GM19043 (cell line): ENCODE results near the gene GALNT17.
"Not testable (repeated sequence)": the region's sequence is repeated elsewhere in the genome, so short reads cannot be mapped to it uniquely, and the experiment has no call there.

Experiments
- ATAC-seq: cut with Tn5 transposase; IDR thresholded peaks from one replicate; pipeline ENCODE4 v1.9.1; 2021; ENCODE audit warnings: low read depth; ENCODE audit not compliant: unreplicated experiment

Gene GALNT17

DNA sequence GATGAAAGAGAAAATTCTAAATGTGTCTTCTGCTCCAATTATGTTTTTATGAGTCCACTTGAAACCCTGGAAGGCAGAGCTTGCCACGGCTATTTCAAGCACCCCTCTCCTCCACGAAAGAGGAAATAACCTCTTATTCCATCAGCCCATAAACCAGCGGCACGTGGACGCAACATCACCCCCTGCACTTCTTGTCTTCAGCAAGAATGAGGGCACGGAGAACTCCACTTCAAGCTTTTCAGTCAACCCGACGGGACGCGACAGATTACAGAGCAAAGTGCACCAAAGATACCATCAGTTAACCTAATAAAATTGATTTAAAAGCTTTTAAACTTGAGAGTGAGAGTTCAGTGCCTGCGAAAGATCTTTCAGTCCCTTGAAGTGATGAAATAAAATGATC lies 406.3 kb downstream of the GALNT17 start:
- ATAC-seq, result no peak

DNA sequence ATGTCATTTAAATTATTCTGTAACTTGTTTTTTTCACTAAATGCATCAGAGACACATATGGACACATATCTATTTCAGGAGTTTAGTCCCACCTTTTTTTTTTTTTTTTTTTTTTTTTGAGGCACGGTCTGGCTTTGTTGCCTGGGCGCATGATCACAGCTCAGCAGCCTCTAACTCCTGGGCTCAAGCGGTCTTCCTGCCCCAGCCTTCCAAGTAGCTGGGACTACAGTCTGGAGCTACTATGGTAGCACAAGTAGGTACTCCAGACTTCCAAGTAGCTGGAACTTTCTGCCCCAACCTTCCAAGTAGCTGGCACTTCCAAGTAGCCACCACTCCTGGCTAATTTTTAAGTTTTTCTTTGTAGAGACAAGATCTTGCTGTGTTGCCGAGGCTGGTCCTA lies 407.7 kb downstream of the GALNT17 start:
- ATAC-seq, result no peak

DNA sequence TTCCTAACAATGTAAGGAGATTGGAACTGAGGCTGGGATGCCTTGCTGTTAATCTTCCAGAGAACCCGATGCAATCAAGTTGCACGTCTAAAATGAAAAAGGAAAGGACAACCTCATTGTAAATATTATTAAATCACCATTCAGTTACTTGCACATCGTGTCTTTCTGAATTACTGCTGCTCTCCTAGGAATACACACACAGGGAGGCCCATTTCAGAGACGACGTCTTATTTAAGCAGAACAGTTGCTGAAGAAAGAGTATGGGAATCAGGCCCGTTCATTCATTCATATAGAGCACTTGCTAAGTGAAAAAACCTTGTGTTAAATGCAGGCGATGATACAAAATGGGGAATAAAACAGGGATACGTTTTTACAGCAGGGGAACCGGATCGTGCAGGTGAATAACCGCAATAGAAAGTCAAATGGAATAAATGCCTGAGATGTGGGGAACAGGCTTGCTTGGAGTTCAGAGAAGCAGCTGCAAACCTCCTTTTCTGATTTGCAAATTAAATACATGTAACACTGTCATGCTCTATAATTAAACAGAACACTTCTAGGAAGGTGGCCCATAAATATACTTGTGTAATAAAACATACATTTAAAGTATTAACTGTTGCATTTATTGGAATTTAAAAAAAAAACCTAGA lies 409.9 kb downstream of the GALNT17 start:
- ATAC-seq, result no peak

DNA sequence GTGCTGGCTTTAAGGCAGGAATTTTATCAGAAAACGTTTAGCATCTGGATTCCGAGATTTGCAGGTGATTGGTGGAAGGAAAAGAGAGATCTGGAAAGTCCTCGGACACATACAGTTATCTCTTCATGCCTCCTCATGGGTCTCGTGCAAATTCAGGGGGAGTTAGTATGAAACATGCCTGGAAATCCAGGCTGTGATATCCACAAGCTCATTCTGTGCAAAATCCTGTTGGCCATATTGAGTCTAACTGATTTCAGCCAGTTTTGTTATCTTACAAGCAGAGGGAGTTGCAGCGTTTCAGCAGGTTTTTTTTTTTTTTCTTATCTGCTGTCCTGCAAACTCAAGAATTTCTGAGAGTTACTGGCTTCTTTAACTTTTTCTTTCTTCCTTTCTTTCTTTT lies 411.5 kb downstream of the GALNT17 start:
- ATAC-seq, result no peak

DNA sequence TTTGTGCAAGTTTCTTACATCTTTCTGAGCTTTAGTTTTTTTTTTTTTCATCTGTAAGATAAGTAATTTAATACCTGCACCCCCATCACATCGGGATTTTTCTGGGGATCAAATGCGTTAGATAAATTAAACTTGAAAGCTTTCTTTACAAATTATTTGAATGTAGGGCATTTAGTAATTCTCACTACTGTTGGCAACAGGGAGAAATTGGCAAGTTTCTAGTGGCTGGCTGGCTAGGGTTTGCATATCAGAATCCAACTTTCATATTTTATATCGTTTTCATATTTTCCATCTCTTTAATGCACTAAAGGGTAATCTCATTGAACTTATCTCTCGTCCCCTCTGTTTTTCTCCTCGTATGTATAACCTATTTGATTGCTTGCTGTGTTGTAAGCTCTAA lies 412.9 kb downstream of the GALNT17 start:
- no peak for ATAC-seq

DNA sequence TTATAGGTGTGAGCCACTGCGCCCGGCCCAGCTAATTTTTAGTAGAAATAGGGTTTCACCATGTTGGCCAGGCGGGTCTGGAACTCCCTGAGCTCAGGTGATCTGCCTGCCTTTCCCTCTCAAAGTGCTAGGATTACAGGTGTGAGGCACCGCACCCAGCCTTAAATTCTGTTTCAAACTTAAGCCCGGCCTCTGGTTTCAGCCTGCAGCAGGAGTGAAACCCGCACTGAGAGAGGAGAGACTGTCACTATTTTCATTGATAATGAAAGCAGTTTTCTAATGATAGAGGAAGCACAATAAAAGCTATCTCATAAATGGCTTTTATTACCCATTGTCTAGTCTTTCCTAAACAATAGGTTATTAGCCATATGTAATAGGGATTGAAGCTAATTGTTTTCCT lies 415.5 kb downstream of the GALNT17 start:
- no peak for ATAC-seq

DNA sequence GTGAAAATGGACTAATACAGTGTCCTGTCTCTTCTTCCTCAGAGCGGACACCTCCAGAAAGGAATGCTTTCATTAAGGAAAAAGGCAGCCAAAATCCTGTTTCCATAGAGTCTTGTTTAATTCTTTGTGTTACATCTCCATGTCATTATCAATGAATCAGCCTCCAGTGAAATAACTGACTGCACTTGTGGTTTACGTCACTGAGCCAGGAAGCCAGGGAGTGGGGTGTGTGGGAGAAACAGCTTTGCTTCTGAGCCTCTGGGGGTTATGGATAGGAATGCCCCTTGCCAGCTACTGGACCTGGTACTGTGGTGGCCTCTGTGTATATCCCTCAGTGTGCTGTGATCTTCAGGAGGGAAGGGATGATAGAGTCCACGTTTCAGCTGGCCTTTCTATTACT lies 416.8 kb downstream of the GALNT17 start:
- no peak for ATAC-seq

DNA sequence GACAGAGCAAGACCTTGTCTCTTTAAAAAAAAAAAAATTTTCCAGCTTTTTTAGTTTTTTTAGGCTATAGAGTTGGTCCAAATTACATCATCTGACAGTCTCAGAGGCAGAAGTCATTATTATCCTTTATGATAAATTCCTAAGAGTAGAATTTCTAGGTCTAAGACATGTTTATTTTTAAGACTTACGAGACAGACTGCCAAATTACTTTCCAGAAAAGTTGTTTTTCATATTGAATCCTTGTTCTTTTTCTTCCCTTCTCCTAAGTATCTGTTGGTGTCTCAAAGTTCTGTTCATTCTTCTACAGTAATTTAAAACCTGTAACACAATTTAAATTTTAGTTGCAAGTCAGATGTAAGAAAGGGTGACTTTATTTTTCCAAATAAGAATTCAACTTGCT lies 421.4 kb downstream of the GALNT17 start:
- ATAC-seq, result no peak

DNA sequence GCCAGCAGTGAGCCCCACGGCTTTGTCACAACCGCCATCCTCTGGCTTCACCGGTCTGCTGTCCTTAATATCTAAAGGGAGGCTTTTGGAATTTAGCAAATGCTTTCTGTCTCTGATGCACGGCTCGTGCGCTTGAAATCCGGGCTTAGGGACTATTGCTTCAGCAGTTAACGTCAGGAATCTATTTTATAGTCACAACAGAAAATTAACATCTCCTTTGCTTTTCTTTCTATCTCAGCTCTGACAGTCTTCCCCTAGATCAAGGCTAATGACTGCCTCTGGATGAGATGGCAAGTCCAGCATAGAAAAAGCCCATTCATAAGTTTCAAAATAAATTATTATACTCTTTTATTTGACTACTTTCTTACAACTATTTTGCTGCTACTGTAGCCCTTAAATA lies 423.8 kb downstream of the GALNT17 start:
- no peak for ATAC-seq

DNA sequence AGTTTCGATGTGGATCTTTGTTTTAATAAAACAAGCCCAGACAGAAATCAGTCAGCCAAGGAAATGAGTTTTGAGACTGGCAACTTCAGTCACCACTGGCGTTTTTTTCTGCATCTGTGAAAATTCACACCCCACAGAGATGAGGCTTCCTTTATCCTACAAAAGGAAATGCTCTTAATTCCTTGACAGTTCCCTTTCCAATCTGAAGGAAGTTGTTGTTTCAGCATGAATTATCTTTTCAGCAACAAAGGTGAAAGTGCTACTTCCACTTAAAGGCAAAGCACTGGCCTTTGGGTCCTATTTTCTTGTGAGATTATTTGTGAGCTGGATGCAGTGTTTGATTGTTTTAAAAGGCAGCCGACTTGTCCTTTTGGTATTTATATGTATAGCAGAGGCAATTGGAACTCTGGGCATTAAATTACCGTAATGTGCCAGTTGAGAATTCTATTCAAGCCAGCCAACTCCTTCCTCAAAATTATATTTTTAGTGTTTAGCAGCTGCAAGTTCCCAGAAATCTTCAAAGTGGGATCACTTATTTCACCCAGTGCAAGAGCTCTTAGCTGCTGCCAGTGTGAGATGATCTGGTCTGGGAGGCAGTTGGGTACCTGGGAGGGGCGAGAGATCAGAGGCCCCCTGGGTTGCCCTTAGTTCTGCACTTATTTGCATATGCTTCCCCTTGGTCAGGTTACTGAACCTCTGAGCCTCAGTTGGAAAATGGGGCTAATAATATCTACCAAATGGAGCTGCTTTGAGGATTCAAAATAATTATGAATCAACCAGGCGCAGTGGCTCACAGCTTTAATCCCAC lies 427.1 kb downstream of the GALNT17 start:
- ATAC-seq, result no peak

DNA sequence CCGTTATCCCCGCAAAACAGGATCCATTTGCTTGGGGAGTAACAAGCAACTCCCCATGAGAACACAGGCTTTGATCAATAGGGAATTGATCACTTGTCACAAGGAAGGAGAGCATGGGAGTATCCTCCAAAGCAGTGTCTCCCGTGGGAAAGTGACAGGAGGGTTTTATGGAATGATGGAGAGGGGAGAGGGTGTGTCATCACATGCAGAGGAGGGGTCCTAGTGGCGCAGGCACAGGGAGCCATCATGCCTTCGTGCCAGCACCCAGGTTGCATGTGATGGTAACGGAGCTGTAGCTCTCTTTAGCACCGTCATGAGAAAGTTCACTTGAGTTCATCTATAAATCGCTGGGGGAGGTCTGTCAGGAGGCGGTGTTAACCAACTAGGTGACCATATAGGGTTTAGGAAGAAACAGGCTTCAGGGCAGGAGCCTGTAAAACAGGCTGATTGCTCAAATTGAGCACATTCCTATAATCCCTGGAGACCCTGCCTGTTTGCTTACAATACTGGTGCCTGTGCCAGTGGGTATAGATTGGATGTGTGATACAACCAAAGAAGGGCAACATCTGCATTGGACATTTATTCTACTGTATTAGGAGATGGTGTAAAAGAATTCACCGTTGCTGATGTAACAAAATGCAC lies 428.5 kb downstream of the GALNT17 start:
- no peak for ATAC-seq

DNA sequence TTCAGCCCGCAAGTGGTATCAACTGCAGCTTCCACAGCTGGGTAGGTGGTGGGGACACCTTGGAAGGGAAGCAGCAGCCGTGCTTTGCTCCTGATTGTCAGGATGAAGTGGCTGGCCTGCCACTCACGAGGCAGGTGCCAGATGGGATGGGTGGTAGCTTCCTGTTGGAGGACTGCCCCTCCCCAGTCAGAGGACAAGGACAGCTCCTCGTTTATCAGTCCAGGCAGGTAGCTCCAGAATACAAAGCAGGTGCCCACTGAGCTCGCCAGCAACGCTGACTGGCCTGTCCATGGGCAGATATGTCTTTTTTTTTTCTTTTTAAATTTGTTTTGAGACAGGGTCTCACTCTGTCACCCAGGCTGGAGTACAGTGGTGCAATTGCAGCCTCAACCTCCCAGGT lies 431.3 kb downstream of the GALNT17 start:
- ATAC-seq, result no peak

DNA sequence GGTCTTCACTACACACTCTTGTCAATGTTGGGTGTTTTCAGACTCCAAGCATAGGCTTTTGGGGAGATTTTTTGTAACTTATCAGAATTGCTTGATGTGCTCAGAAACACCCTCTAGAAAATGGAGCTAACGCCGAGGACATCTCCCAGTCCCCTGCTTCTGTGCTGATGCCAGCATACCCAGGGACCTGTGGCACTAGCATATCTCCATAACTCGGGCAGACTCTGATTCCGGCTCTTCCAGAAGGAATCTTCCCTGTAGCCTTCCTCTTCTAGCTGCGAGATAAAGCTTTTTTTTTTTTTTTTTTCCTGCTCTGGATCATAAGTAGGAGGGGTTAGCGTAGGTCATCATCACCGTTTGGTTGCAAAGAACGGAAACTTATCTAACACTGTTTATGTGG lies 434.4 kb downstream of the GALNT17 start:
- no peak for ATAC-seq

DNA sequence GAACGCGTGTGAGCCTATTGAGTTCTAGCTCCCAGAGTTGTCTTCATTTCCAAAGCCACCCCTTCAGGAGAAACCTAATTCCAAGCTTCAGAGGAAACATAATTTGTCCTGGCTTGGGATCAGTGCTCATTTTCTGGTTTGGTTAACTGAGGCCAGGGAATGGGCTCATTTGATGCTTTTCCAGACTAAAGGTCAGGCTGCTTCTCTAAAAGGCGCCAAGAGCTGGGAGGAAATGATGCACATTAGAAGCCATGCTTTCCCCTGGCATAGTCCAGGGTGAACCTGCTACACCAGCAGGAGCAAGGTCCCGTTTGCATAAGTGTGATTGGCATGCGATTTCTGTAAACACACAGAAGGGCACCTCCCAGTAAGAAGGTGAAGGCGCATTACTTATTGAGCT lies 435.0 kb downstream of the GALNT17 start:
- ATAC-seq, result no peak

DNA sequence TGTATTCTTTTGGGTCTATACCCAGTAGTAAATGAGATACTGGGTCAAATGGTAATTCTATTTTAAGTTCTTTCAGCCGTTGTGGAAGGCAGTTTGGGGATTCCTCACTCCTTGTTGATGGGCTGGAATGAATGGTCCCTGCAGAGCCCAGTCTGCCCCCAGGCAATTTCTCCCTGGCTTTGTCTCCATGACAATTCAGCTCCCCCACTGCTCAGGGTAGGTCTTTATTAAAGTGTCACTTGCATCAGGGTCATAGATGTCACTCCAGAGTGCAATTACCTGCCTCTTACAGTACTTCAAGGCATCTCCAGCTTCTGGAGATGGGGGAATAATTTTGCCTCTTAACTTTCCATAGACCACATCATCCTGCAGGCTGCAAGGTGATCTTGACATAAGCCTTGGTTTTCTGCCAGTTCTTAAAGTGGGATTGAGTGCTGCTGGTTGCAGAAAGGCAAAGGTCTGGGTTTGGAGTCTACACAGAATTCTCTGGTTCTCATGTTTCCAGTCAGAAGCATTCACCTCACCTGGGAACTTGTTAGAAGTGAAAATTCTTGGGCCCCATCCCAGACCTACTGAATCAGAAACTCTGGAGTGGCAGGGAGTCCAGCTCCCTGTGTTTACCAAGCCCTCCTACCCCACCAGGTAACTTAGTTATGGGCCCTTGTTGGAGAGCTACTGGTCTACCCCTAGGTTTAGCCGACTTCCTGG lies 442.4 kb downstream of the GALNT17 start:
- no peak for ATAC-seq

DNA sequence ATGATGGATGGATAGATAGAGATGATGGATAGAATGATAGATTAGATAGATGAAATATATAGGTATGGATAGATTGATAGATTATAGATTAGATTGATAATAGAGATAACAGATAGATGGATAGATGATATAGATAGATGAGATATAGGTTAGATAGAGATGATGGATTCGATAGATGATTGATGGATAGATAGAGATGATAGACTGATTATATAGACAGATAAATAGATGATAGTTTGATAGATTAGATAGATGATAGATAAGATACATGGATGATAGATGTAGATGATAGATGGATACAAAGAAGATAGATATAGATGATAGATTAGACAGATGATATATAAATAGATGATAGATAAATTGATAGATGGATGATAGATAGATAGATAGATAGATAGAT lies 448.1 kb downstream of the GALNT17 start:
- ATAC-seq, result no peak

DNA sequence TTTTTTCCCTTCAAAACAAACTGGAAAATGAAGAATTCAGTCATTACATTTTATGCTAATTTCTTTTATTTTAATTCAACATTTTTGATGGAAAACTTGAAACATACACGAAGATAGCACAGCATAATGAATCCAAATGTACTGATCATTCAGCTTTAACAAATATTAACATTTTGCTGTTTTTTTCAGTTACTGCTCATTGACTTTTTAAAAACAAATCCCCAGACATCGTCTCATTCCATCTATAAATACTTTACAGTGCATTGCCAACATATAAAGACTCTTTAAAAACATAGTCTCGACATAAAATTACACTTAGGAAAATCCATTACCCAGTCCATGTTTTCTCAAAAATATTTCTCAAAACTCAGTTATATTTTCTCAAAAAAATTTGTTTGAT lies 452.3 kb downstream of the GALNT17 start:
- ATAC-seq, result no peak

DNA sequence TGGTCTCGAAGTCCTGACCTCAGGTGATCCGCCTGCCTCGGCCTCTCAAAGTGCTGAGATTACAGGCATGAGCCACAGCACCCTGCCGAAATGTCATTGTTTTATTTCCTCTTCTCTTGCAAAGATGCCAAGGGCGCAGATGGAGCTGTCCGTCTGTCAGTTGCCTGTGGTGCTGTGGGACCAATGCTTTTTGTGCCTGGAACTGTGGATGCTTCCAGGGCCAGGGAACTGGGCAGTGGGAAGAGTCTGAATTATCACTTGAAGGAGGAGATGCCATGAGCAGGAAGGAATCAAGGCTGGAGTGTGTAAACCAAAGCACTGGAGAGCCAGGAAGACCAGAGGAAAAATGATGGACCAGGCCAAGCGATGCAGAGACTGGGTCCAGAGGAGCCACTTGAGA lies 459.9 kb downstream of the GALNT17 start:
- ATAC-seq, result no peak

DNA sequence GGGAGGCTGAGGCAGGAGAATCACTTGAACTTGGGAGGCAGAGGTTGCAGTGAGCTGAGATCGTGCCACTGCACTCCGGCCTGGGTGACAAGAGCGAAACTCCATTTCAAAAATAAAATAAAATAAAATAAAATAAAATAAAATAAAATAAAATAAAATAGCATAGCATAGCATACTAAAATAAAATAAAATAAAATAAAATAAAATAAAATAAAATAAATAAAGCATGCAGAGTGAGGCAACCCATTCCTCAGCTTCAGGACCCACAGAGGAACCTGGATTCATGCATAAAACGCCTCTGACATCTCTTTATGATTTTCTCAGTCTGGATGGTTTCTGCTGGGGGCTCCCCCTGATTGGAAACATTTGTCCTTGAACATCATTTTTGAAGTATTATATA lies 460.4 kb downstream of the GALNT17 start:
- ATAC-seq, result not testable (repeated sequence)

DNA sequence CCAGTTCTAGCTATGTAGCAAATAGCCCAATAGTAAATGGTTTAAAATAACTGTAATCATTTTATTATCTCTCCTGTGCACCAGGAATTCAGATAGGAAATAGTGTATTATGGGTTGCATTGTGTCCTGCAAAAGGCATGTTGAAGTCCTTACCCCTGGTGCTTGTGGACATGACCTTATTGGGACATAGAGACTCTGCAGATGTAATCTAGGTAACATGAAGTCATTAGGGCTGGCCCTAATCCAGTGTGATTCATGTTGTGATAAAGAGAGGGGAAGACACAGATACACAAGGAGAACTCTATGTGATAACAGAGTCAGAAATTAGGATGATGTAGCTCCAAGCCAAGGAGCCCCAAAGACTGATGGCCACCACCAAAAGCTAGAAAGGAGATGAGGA lies 462.8 kb downstream of the GALNT17 start:
- no peak for ATAC-seq

DNA sequence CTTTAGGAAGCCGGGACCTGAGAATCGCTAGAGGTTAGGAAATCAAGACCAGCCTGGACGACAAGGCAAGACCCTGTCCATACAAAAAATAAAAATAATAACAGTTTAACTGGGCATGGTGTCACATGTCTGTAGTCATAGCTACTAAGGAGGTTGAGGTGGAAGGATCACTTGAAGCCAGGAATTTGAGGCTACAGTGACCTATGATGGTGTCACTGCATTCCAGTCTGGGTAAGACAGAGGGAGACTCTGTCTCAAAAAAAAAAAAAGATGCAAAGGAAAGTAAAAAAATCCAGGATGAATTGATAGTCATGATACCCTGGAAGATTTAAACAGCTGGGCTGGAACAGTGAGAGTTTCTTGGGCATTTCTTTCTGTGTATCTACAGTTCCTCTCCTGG lies 463.2 kb downstream of the GALNT17 start:
- ATAC-seq, result no peak
